Tibial nerve (tissue), 4 donors: ENCODE measurements around the gene SCGB2B2.

ENCODE experiments used
- EP300 ChIP-seq, 2 donors: sonication (generic); formaldehyde crosslinking; IDR thresholded peaks; one replicate each; pipeline ENCODE4 v1.6.1; 2017; ENCODE audit warnings: antibody characterized with exemption in 2 of 2, mild to moderate bottlenecking in 1 of 2
- TF ChIP-seq, protein P1 (sequence below), 5 experiments: fragments of 200-600 bp in 3 of 5; fragments of 450-650 bp in 2 of 5; sonication (generic) in 3 of 5; IDR thresholded peaks; one replicate each; pipeline ENCODE4 v1.5.1; 2016 to 2019; ENCODE audit warnings: antibody characterized with exemption in 5 of 5, mild to moderate bottlenecking in 3 of 5, moderate library complexity in 2 of 5

DNA sequence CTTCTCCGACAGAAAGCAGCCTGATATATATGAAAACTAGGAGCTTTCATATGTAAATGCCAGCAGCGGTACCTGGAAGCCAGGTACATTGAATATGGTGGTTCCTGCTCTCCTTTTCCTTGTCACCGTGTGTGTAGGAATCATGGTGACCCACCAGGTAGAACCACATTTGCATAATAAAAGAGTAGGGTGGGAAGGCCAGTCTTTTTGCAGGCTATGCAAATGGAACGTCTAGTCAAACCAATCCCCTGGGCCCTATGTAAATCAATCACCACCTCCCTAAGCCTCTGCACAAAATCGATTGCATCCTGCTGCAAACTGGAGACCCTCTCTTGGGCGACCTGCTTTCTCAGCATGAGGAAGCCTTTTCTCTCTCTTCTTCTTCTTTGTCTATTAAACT is 34.9 kb upstream of the SCGB2B2 start:
- TF ChIP-seq, protein P1, sequence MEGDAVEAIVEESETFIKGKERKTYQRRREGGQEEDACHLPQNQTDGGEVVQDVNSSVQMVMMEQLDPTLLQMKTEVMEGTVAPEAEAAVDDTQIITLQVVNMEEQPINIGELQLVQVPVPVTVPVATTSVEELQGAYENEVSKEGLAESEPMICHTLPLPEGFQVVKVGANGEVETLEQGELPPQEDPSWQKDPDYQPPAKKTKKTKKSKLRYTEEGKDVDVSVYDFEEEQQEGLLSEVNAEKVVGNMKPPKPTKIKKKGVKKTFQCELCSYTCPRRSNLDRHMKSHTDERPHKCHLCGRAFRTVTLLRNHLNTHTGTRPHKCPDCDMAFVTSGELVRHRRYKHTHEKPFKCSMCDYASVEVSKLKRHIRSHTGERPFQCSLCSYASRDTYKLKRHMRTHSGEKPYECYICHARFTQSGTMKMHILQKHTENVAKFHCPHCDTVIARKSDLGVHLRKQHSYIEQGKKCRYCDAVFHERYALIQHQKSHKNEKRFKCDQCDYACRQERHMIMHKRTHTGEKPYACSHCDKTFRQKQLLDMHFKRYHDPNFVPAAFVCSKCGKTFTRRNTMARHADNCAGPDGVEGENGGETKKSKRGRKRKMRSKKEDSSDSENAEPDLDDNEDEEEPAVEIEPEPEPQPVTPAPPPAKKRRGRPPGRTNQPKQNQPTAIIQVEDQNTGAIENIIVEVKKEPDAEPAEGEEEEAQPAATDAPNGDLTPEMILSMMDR (IDR thresholded peaks at IDR 0.05), result no peak
- no peak for TF ChIP-seq EP300 (IDR thresholded peaks at IDR 0.05)
